GM18517 (cell line): ENCODE data around the gene CCNY.
A peak's percentile ranks its signal among the peaks of the same experiment; 100 is the strongest.
"Not testable (repeated sequence)": the region's sequence is repeated elsewhere in the genome, so short reads cannot be mapped to it uniquely, and the experiment has no call there.

Source experiments
- ATAC-seq: cut with Tn5 transposase; IDR thresholded peaks from one replicate; pipeline ENCODE4 v1.9.1; 2021; ENCODE audit warnings: mild to moderate bottlenecking, moderate library complexity; ENCODE audit not compliant: unreplicated experiment

CCNY gene

GRCh38 chr10:35336084-35336831, at the start of gene CCNY:
TSS of gene CCNY (plus strand) at chr10:35336509. CDS start at chr10:35337054, 545 bp downstream.
- peak; percentile 50 for ATAC-seq

- no peak for ATAC-seq
These were observed 47.1 kb upstream of the CCNY start for GRCh38 chr10:35289198-35289597.

GRCh38 chr10:35294506-35294905, 41.8 kb upstream of the CCNY start:
- ATAC-seq: no peak

GRCh38 chr10:35299016-35299415, 37.3 kb upstream of the CCNY start:
- ATAC-seq: no peak

- ATAC-seq: peak; percentile 86
These were observed 36.1 kb upstream of the CCNY start for GRCh38 chr10:35300063-35300699.

- ATAC-seq: no peak
These were observed 31.7 kb upstream of the CCNY start for GRCh38 chr10:35304649-35305048.

- no peak for ATAC-seq
These were observed 29.5 kb upstream of the CCNY start for GRCh38 chr10:35306852-35307251.

- ATAC-seq: no peak
These were observed 29.0 kb upstream of the CCNY start for GRCh38 chr10:35307297-35307696.

GRCh38 chr10:35308809-35309208, 27.5 kb upstream of the CCNY start:
- ATAC-seq: no peak

GRCh38 chr10:35314142-35314541, 22.2 kb upstream of the CCNY start:
- not testable (repeated sequence) for ATAC-seq

GRCh38 chr10:35315235-35315634, 21.1 kb upstream of the CCNY start:
- not testable (repeated sequence) for ATAC-seq

GRCh38 chr10:35316218-35316967, 19.9 kb upstream of the CCNY start:
- ATAC-seq: peak; percentile 58

- no peak for ATAC-seq
These were observed 17.8 kb upstream of the CCNY start for GRCh38 chr10:35318551-35318950.

GRCh38 chr10:35320341-35320740, 16.0 kb upstream of the CCNY start:
- ATAC-seq: no peak

- ATAC-seq: no peak
These were observed 13.7 kb upstream of the CCNY start for GRCh38 chr10:35322636-35323035.

GRCh38 chr10:35324196-35324595, 12.1 kb upstream of the CCNY start:
- ATAC-seq: no peak

GRCh38 chr10:35326466-35327235, 9.7 kb upstream of the CCNY start:
- no peak for ATAC-seq

GRCh38 chr10:35327790-35328403, 8.4 kb upstream of the CCNY start:
- no peak for ATAC-seq

GRCh38 chr10:35328404-35329037, 7.8 kb upstream of the CCNY start:
- ATAC-seq: no peak

- no peak for ATAC-seq
These were observed 6.8 kb upstream of the CCNY start for GRCh38 chr10:35329520-35329919.
